SK-N-SH treated with all-trans-retinoic acid at 6 μM for 48 hours (cell line): ENCODE results near the gene PRKG2.
A peak's percentile ranks its signal among the peaks of the same experiment; 100 is the strongest.

Experiments used
- ATAC-seq: fragments of 200-7000 bp; cut with Tn5 transposase; 3 replicates; pipeline ENCODE4 v1.9.1; 2020; ENCODE audit warnings: mild to moderate bottlenecking, moderate library complexity
- ARNTL ChIP-seq: fragments of 450-650 bp; formaldehyde crosslinking; IDR thresholded peaks from 2 replicates; pipeline ENCODE4 v1.5.0; 2020; ENCODE audit warnings: low read depth, mild to moderate bottlenecking, moderate library complexity, borderline replicate concordance
- BACH2 ChIP-seq: fragments of 250-450 bp; sonication (Bioruptor Pico); IDR thresholded peaks from 2 replicates; pipeline ENCODE4 v1.9.0; 2021; ENCODE audit warnings: mild to moderate bottlenecking, borderline replicate concordance
- CSDC2 ChIP-seq: fragments of 250-450 bp; sonication (Bioruptor Pico); IDR thresholded peaks from 2 replicates; pipeline ENCODE4 v1.5.0; 2020; ENCODE audit warnings: mild to moderate bottlenecking, moderate library complexity
- CSRNP3 ChIP-seq: fragments of 250-450 bp; sonication (Bioruptor Pico); IDR thresholded peaks from 2 replicates; pipeline ENCODE4 v1.5.1; 2021; ENCODE audit warnings: mild to moderate bottlenecking, moderate library complexity
- ESRRG ChIP-seq: fragments of 250-450 bp; sonication (Bioruptor Pico); IDR thresholded peaks from 2 replicates; pipeline ENCODE4 v1.6.1; 2021; ENCODE audit warnings: mild to moderate bottlenecking
- GLIS3 ChIP-seq: fragments of 250-450 bp; sonication (Bioruptor Pico); IDR thresholded peaks from 2 replicates; pipeline ENCODE4 v1.5.0; 2020; ENCODE audit warnings: mild to moderate bottlenecking, moderate library complexity
- ISL1 ChIP-seq: fragments of 250-450 bp; sonication (Bioruptor Pico); IDR thresholded peaks from 2 replicates; pipeline ENCODE4 v2.1.2; 2022; ENCODE audit warnings: mild to moderate bottlenecking, moderate library complexity
- PPARA ChIP-seq: fragments of 250-450 bp; sonication (Bioruptor Pico); IDR thresholded peaks from 2 replicates; pipeline ENCODE4 v1.5.0; 2020; ENCODE audit warnings: mild to moderate bottlenecking, borderline replicate concordance
- RARB ChIP-seq: fragments of 250-450 bp; sonication (Bioruptor Pico); IDR thresholded peaks from 2 replicates; pipeline ENCODE4 v1.8.0; 2021; ENCODE audit warnings: mild to moderate bottlenecking, moderate library complexity
- SNAI2 ChIP-seq: fragments of 250-450 bp; sonication (Bioruptor Pico); IDR thresholded peaks from 2 replicates; pipeline ENCODE4 v1.5.0; 2020; ENCODE audit warnings: mild to moderate bottlenecking, moderate library complexity
- TCF4 ChIP-seq: fragments of 250-450 bp; sonication (Bioruptor Pico); IDR thresholded peaks from 2 replicates; pipeline ENCODE4 v1.8.0; 2021; ENCODE audit warnings: mild to moderate bottlenecking, moderate library complexity, borderline replicate concordance
- TOX ChIP-seq: fragments of 250-450 bp; sonication (Bioruptor Pico); IDR thresholded peaks from 2 replicates; pipeline ENCODE4 v1.8.0; 2021; ENCODE audit warnings: mild to moderate bottlenecking, moderate library complexity, borderline replicate concordance
- TSHZ2 ChIP-seq: fragments of 250-450 bp; sonication (Bioruptor Pico); IDR thresholded peaks from 2 replicates; pipeline ENCODE4 v1.5.0; 2020; ENCODE audit warnings: mild to moderate bottlenecking, moderate library complexity
- ZC3H10 ChIP-seq: fragments of 250-450 bp; sonication (Bioruptor Pico); IDR thresholded peaks from 2 replicates; pipeline ENCODE4 v1.5.1; 2021; ENCODE audit warnings: mild to moderate bottlenecking, moderate library complexity
- ZFP30 ChIP-seq: fragments of 450-650 bp; formaldehyde crosslinking; IDR thresholded peaks from 2 replicates; pipeline ENCODE4 v1.5.0; 2022; ENCODE audit warnings: mild to moderate bottlenecking, moderate library complexity
- ZNF565 ChIP-seq: fragments of 450-650 bp; formaldehyde crosslinking; conservative IDR thresholded peaks from 2 replicates; pipeline ENCODE4 v1.5.0; 2020; ENCODE audit warnings: low read depth, mild to moderate bottlenecking, moderate library complexity
- ZNF70 ChIP-seq: fragments of 450-650 bp; formaldehyde crosslinking; IDR thresholded peaks from 2 replicates; pipeline ENCODE4 v1.5.0; 2020; ENCODE audit warnings: mild to moderate bottlenecking, moderate library complexity
- ZNF8 ChIP-seq: fragments of 450-650 bp; formaldehyde crosslinking; IDR thresholded peaks from 2 replicates; pipeline ENCODE4 v1.5.0; 2020; ENCODE audit warnings: mild to moderate bottlenecking, moderate library complexity
- TF ChIP-seq, protein P1 (sequence below): fragments of 250-450 bp; sonication (Bioruptor Pico); IDR thresholded peaks from 2 replicates; pipeline ENCODE4 v1.5.1; 2020; ENCODE audit warnings: low read depth, mild to moderate bottlenecking, moderate library complexity
- TF ChIP-seq, protein P2 (sequence below): fragments of 250-450 bp; sonication (Bioruptor Pico); IDR thresholded peaks from 2 replicates; pipeline ENCODE4 v1.8.0; 2020; ENCODE audit warnings: mild to moderate bottlenecking, moderate library complexity, borderline replicate concordance

Gene PRKG2

GRCh38 chr4:81069706-81070331 is 145.2 kb downstream of the PRKG2 start:
- peak; percentile 99 for ATAC-seq
- TF ChIP-seq, protein P1, sequence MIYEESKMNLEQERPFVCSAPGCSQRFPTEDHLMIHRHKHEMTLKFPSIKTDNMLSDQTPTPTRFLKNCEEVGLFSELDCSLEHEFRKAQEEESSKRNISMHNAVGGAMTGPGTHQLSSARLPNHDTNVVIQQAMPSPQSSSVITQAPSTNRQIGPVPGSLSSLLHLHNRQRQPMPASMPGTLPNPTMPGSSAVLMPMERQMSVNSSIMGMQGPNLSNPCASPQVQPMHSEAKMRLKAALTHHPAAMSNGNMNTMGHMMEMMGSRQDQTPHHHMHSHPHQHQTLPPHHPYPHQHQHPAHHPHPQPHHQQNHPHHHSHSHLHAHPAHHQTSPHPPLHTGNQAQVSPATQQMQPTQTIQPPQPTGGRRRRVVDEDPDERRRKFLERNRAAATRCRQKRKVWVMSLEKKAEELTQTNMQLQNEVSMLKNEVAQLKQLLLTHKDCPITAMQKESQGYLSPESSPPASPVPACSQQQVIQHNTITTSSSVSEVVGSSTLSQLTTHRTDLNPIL (CRISPR knock-in tag), result no peak
- no peak for TF ChIP-seq ARNTL (CRISPR knock-in tag)
- TF ChIP-seq ZC3H10 (CRISPR knock-in tag), result no peak
- no peak for TF ChIP-seq GLIS3 (CRISPR knock-in tag)
- TF ChIP-seq TCF4 (CRISPR knock-in tag), result no peak
- TF ChIP-seq RARB (CRISPR knock-in tag), result no peak
- TF ChIP-seq ISL1, result no peak
- TF ChIP-seq ZFP30, result no peak
- TF ChIP-seq ZNF565 (CRISPR knock-in tag), result no peak
- no peak for TF ChIP-seq CSDC2 (CRISPR knock-in tag)
- no peak for TF ChIP-seq TSHZ2 (CRISPR knock-in tag)
- TF ChIP-seq TOX (CRISPR knock-in tag), result no peak
- TF ChIP-seq ZNF8, result no peak
- no peak for TF ChIP-seq ESRRG (CRISPR knock-in tag)
- no peak for TF ChIP-seq PPARA (CRISPR knock-in tag)
- no peak for TF ChIP-seq CSRNP3 (CRISPR knock-in tag)
- TF ChIP-seq, protein P2, sequence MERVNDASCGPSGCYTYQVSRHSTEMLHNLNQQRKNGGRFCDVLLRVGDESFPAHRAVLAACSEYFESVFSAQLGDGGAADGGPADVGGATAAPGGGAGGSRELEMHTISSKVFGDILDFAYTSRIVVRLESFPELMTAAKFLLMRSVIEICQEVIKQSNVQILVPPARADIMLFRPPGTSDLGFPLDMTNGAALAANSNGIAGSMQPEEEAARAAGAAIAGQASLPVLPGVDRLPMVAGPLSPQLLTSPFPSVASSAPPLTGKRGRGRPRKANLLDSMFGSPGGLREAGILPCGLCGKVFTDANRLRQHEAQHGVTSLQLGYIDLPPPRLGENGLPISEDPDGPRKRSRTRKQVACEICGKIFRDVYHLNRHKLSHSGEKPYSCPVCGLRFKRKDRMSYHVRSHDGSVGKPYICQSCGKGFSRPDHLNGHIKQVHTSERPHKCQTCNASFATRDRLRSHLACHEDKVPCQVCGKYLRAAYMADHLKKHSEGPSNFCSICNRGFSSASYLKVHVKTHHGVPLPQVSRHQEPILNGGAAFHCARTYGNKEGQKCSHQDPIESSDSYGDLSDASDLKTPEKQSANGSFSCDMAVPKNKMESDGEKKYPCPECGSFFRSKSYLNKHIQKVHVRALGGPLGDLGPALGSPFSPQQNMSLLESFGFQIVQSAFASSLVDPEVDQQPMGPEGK, result no peak
- TF ChIP-seq BACH2 (CRISPR knock-in tag), result no peak

DNA sequence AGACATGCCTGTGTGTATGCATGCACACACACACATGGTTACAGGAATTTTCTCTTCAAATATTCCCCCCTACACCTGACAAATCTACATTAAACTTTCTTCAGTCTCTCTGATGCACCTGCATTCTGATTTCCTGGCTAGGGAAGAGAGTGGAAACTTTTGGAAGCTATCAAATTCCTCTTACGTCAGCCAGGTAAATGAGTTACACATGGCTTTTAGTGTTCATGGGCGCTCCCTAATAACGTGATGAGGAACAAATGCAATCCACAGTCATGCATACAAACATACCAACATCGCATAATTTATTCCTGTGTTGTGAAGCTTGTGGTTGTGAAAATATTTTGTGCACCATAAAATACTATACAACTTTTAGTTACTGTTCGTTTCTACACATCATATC is 149.6 kb downstream of the PRKG2 start:
- TF ChIP-seq, protein P2, result no peak
- no peak for TF ChIP-seq GLIS3 (CRISPR knock-in tag)
- TF ChIP-seq ZNF8, result no peak
- TF ChIP-seq, protein P1 (CRISPR knock-in tag), result no peak
- no peak for TF ChIP-seq CSDC2 (CRISPR knock-in tag)
- TF ChIP-seq SNAI2 (CRISPR knock-in tag), result no peak
- no peak for TF ChIP-seq BACH2 (CRISPR knock-in tag)
- TF ChIP-seq TOX (CRISPR knock-in tag), result no peak
- no peak for ATAC-seq

DNA sequence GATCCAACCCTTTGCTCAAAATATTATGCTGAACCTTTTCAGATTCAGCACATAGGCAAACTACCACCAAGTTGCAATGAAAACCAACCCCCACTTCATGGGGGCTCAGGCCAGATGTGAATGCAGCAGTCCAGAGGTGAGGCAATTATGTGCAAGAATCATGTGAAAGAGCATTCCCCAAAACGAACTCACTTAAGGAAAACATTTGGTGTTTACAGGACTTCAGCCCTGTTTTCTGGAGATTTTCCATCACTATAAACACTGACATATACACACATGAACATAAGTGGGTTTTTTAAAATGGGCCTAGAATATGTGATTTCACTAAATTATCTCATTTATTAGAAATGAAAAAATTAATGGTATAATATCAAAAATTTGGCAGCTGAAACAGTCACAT is 153.0 kb downstream of the PRKG2 start:
- no peak for ATAC-seq

More for the DNA sequence above, 153.0 kb downstream of the PRKG2 start:
- no peak for TF ChIP-seq GLIS3 (CRISPR knock-in tag)
- TF ChIP-seq ESRRG (CRISPR knock-in tag), result no peak
- TF ChIP-seq CSRNP3 (CRISPR knock-in tag), result no peak
- TF ChIP-seq, protein P2, result no peak
- no peak for TF ChIP-seq ISL1
- TF ChIP-seq SNAI2 (CRISPR knock-in tag), result no peak
- TF ChIP-seq ZNF565 (CRISPR knock-in tag), result no peak
- TF ChIP-seq ZC3H10 (CRISPR knock-in tag), result no peak
- TF ChIP-seq BACH2 (CRISPR knock-in tag), result no peak
- TF ChIP-seq RARB (CRISPR knock-in tag), result no peak
- no peak for TF ChIP-seq ZNF70 (CRISPR knock-in tag)
